Neutrophil (primary cell): ENCODE measurements around the gene BCL10.

Experiments
- H3K27ac ChIP-seq: fragments of 200-600 bp; sonication (generic); 2 replicates; pipeline ENCODE4 v1.5.1; 2016; ENCODE audit warnings: mild to moderate bottlenecking, moderate library complexity
- H3K27me3 ChIP-seq: fragments of 200-600 bp; sonication (generic); 2 replicates; pipeline ENCODE4 v1.6.0; 2016; ENCODE audit warnings: mild to moderate bottlenecking
- H3K36me3 ChIP-seq: fragments of 200-600 bp; sonication (generic); 2 replicates; pipeline ENCODE4 v1.5.1; 2017
- H3K4me1 ChIP-seq, 2 experiments: fragments of 200-600 bp in 1 of 2; sonication (generic) in 1 of 2; 1 replicate in 1 of 2; 2 replicates in 1 of 2; pipeline versions ENCODE4 v1.5.1 to v1.6.1; 2013 to 2016; ENCODE audit warnings: low read depth in 1 of 2, low read length in 1 of 2, mild to moderate bottlenecking in 1 of 2, moderate library complexity in 1 of 2; ENCODE audit not compliant: control insufficient read depth in 1 of 2, insufficient read depth in 1 of 2
- H3K4me3 ChIP-seq, 2 experiments: fragments of 200-600 bp in 1 of 2; sonication (generic) in 1 of 2; 1 replicate in 1 of 2; 2 replicates in 1 of 2; pipeline ENCODE4 v1.5.1; 2013 to 2016; ENCODE audit warnings: low read depth in 1 of 2, low read length in 1 of 2, mild to moderate bottlenecking in 1 of 2, moderate library complexity in 1 of 2
- H3K9me3 ChIP-seq: fragments of 200-600 bp; sonication (generic); 2 replicates; pipeline ENCODE4 v1.5.1; 2016
- TF ChIP-seq, protein P1 (sequence below): fragments of 200-600 bp; sonication (generic); IDR thresholded peaks from 2 replicates; pipeline ENCODE4 v1.5.1; 2016; ENCODE audit warnings: antibody characterized with exemption

The BCL10 gene

DNA sequence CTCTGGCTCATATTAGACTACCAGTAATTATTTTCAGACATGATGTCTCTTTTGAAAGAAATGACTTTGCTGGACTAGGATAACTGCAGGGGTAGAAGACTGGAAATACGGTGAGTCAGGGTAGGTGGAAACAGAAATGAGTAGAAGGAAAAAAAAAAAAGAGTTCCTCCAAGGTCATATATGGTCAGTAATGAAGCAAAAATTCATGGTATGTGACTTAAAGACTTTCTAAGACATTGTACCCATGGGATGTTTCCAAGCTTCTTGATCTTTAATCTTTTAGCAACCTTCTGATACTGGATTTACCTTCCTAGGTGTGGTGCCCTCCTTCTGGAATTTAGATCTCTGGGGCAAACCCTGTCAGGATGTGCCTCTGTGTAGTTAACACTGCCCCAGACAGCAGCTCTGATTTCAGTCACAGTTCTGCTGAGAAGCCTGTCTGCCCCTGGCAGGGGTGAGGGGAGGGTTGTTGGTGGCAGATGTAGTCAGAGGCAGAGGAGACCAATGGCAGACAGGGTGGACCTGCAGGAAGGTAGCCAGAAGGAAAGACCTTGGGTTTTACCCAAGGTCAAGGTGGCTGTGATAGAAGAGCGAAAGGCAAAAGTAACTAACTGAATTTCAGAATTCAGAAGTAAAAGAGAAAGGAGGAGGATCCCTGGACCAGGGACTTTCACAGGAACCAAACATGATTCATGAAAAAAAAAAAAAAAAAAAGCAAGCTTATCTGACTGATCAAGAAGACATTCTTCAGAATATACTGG is 44.1 kb upstream of the BCL10 start:
- Histone ChIP-seq H3K27ac (no peak overlapping the region), H3K4me3 (no peak overlapping the region), H3K9me3 (no peaks in the 10 kb centered on the region), H3K27me3 (no peaks in the 10 kb centered on the region), H3K4me1 (no peaks in the 10 kb centered on the region), H3K36me3 (no peaks in the 10 kb centered on the region)
- TF ChIP-seq, protein P1, sequence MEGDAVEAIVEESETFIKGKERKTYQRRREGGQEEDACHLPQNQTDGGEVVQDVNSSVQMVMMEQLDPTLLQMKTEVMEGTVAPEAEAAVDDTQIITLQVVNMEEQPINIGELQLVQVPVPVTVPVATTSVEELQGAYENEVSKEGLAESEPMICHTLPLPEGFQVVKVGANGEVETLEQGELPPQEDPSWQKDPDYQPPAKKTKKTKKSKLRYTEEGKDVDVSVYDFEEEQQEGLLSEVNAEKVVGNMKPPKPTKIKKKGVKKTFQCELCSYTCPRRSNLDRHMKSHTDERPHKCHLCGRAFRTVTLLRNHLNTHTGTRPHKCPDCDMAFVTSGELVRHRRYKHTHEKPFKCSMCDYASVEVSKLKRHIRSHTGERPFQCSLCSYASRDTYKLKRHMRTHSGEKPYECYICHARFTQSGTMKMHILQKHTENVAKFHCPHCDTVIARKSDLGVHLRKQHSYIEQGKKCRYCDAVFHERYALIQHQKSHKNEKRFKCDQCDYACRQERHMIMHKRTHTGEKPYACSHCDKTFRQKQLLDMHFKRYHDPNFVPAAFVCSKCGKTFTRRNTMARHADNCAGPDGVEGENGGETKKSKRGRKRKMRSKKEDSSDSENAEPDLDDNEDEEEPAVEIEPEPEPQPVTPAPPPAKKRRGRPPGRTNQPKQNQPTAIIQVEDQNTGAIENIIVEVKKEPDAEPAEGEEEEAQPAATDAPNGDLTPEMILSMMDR = no peak

DNA sequence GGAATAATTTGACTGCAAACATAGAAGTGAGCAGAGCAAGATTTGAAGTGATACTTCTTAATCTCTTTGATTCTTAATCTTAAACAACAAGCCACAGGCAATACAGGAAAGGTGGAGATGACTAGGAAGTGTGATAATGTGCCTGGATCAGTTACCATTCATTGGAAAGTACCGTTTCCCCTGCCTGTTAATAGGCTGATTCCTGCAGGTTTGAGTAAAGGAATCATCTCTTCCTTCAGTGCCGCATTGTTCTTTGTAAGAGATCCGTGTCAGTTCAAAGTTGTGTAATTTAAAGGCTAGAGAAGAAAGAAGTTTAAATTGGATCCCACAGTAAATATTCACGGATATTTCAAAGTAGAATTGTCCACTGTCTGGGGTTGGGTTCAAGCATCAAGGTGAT is 43.5 kb upstream of the BCL10 start:
- Histone ChIP-seq H3K27me3 (no peaks in the 10 kb centered on the region), H3K9me3 (no peaks in the 10 kb centered on the region), H3K36me3 (no peaks in the 10 kb centered on the region), H3K27ac (no peak overlapping the region), H3K4me3 (no peak overlapping the region), H3K4me1 (no peaks in the 10 kb centered on the region)
- TF ChIP-seq, protein P1 = no peak

DNA sequence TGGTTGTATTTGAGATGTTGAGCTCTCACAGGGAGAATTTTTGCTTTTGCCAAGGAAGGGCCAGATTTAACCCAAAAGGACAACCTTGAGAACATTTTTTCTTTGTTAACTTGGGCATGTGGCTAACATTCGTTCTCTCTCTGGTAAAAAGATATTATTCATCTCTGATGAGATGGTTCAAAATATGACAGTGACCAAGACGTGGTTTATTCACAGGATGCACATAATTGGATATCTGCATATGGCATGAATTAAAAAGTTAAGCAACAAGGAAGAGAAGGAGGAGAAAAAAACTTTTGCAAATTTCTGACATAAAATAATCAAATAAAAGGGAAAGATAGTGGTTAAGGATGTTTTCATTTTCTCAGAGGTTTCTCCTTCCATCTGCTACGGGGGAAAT is 43.1 kb upstream of the BCL10 start:
- Histone ChIP-seq H3K27ac (no peak overlapping the region), H3K4me3 (no peak overlapping the region), H3K36me3 (no peaks in the 10 kb centered on the region), H3K4me1 (no peaks in the 10 kb centered on the region), H3K9me3 (no peaks in the 10 kb centered on the region), H3K27me3 (no peaks in the 10 kb centered on the region)
- TF ChIP-seq, protein P1 = no peak

DNA sequence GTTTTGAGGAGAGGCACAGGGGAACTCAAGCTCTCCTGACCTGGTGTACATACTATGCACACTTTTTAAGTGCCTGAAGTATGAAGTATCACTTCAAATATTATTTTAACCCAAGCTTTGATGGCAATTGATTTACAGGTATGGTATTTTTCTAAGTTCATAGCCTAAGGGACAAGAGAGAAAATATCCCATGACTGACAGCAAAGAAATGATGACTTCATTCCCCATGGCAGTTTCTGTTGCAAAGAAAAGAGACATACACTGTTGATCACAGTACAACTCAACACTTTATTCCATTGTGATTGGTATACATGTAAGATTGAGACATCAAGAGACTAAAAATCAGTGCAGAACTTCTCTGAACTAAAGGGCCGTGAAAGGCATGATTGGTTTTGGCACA is 41.8 kb upstream of the BCL10 start:
- TF ChIP-seq, protein P1 = no peak
- no peaks in the 10 kb centered on the region for H3K4me1 ChIP-seq
- H3K36me3 ChIP-seq = no peaks in the 10 kb centered on the region
- H3K4me3 ChIP-seq = no peak overlapping the region
- no peak overlapping the region for H3K27ac ChIP-seq
- H3K9me3 ChIP-seq = no peaks in the 10 kb centered on the region
- no peaks in the 10 kb centered on the region for H3K27me3 ChIP-seq

DNA sequence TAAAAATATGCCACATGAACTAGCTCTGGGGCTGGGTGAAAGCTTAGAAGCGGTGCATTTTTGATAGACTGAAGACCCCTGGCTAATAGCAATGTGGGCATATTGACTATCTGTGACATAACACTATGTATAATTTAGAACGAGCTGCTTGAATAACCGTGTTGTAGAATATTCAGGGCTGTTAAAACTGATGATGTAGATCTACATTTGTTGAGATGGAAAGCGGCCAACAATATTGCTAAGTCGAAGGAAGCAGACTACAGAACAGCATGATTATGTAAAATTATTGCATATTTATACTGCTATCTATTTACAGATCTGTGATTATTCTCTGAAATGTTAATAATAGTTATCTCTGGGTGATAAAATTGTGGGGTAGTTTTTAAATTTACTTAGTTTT is 41.1 kb upstream of the BCL10 start:
- Histone ChIP-seq H3K4me1 (no peaks in the 10 kb centered on the region), H3K27ac (no peak overlapping the region), H3K9me3 (no peaks in the 10 kb centered on the region), H3K4me3 (no peak overlapping the region), H3K27me3 (no peaks in the 10 kb centered on the region), H3K36me3 (no peaks in the 10 kb centered on the region)
- TF ChIP-seq, protein P1 = no peak
